HUDEP-2 (cell line): Measurements from ENCODE around the gene GRIP2.

Source experiments
- DNase-seq, 76 experiments: peaks; one replicate each; lab custom pipeline; 2025; ENCODE audit not compliant: unreplicated experiment in 76 of 76; lab: John Stamatoyannopoulos, UW

Gene GRIP2

GRCh38 chr3:14539742-14540491 is at the start of gene GRIP2:
Gene GRIP2 (minus strand): TSS chr3:14540342. CDS start chr3:14540308, 34 bp downstream.
- DNase-seq, result no peak

- no peak for DNase-seq
These were observed 48.4 kb upstream of the GRIP2 start for GRCh38 chr3:14588425-14589112.

- DNase-seq, result peak in 3 of 76 experiments; percentile 8 to 46 (median 32)
These were observed 47.7 kb upstream of the GRIP2 start for GRCh38 chr3:14587740-14588360.

- DNase-seq, result no peak
These were observed 46.5 kb upstream of the GRIP2 start for GRCh38 chr3:14586611-14587010.

GRCh38 chr3:14583548-14584091 is 43.5 kb upstream of the GRIP2 start:
- DNase-seq, result no peak

GRCh38 chr3:14582045-14582410 is 41.9 kb upstream of the GRIP2 start:
- DNase-seq, result no peak

- no peak for DNase-seq
These were observed 41.3 kb upstream of the GRIP2 start for GRCh38 chr3:14581334-14582044.

GRCh38 chr3:14577897-14578296 is 37.8 kb upstream of the GRIP2 start:
- DNase-seq, result no peak

GRCh38 chr3:14576163-14576562 is 36.0 kb upstream of the GRIP2 start:
- DNase-seq, result no peak

GRCh38 chr3:14574183-14574582 is 34.0 kb upstream of the GRIP2 start:
- DNase-seq, result no peak

GRCh38 chr3:14573706-14574105 is 33.6 kb upstream of the GRIP2 start:
- DNase-seq, result no peak

GRCh38 chr3:14570864-14571263 is 30.7 kb upstream of the GRIP2 start:
- no peak for DNase-seq

GRCh38 chr3:14570089-14570488 is 29.9 kb upstream of the GRIP2 start:
- no peak for DNase-seq

- DNase-seq, result no peak
These were observed 29.4 kb upstream of the GRIP2 start for GRCh38 chr3:14569474-14570000.

- DNase-seq, result no peak
These were observed 28.1 kb upstream of the GRIP2 start for GRCh38 chr3:14568269-14568668.

- DNase-seq, result no peak
These were observed 26.7 kb upstream of the GRIP2 start for GRCh38 chr3:14566812-14567211.

GRCh38 chr3:14565868-14566588 is 25.9 kb upstream of the GRIP2 start:
- DNase-seq, result peak in 64 of 76 experiments; percentile 1 to 84 (median 43)

- DNase-seq, result no peak
These were observed 24.6 kb upstream of the GRIP2 start for GRCh38 chr3:14564741-14565140.

GRCh38 chr3:14563946-14564539 is 23.9 kb upstream of the GRIP2 start:
- DNase-seq, result no peak
